MM.1S (cell line): ENCODE results near the gene PPP1R11.
"Not testable (repeated sequence)": the region's sequence is repeated elsewhere in the genome, so short reads cannot be mapped to it uniquely, and the experiment has no call there.

Experiments used
- DNase-seq: peaks from one replicate; pipeline ENCODE4 v3.0.0-alpha.2; 2015
- H2AFZ ChIP-seq: fragments of 300-600 bp; sonication (generic); 2 replicates; pipeline ENCODE4 v1.6.0; 2016; ENCODE audit warnings: antibody characterized with exemption, low read length
- H3F3A ChIP-seq: fragments of 300-600 bp; sonication (generic); 2 replicates; pipeline ENCODE4 v1.6.1; 2016; ENCODE audit warnings: mild to moderate bottlenecking, antibody characterized with exemption, low read length, moderate library complexity, mixed read lengths; ENCODE audit not compliant: insufficient read depth
- H3K27ac ChIP-seq: fragments of 300-600 bp; sonication (generic); 2 replicates; pipeline ENCODE4 v1.5.1; 2016; ENCODE audit warnings: mild to moderate bottlenecking, low read length
- H3K27me3 ChIP-seq: fragments of 300-600 bp; sonication (generic); replicated peaks from 2 replicates; pipeline ENCODE4 v1.6.0; 2016; ENCODE audit warnings: low read length; ENCODE audit not compliant: insufficient read depth
- H3K36me3 ChIP-seq: fragments of 300-600 bp; sonication (generic); replicated peaks from 2 replicates; pipeline ENCODE4 v1.6.1; 2016; ENCODE audit warnings: mild to moderate bottlenecking, low read length, mixed read lengths; ENCODE audit not compliant: insufficient read depth
- H3K4me1 ChIP-seq: fragments of 300-600 bp; sonication (generic); 2 replicates; pipeline ENCODE4 v1.6.1; 2016; ENCODE audit warnings: low read length, mixed read lengths
- H3K4me2 ChIP-seq: fragments of 300-600 bp; sonication (generic); 2 replicates; pipeline ENCODE4 v1.6.0; 2016; ENCODE audit warnings: low read depth, low read length
- H3K4me3 ChIP-seq: fragments of 300-600 bp; sonication (generic); 2 replicates; pipeline ENCODE4 v1.5.1; 2016; ENCODE audit warnings: low read length, mixed read lengths
- H3K79me2 ChIP-seq: fragments of 300-600 bp; sonication (generic); 2 replicates; pipeline ENCODE4 v1.6.1; 2016; ENCODE audit warnings: mixed run types, low read length, mixed read lengths
- H3K9ac ChIP-seq: fragments of 300-600 bp; sonication (generic); 2 replicates; pipeline ENCODE4 v1.6.1; 2016; ENCODE audit warnings: low read length, mixed read lengths
- H3K9me2 ChIP-seq: fragments of 300-600 bp; sonication (generic); replicated peaks from 2 replicates; pipeline ENCODE4 v1.6.1; 2016; ENCODE audit warnings: mild to moderate bottlenecking, low read length, mixed read lengths; ENCODE audit not compliant: insufficient read depth
- H3K9me3 ChIP-seq: fragments of 300-600 bp; sonication (generic); replicated peaks from 2 replicates; pipeline ENCODE4 v1.6.1; 2016; ENCODE audit warnings: mild to moderate bottlenecking, low read length, mixed read lengths; ENCODE audit not compliant: insufficient read depth
- H4K20me1 ChIP-seq: fragments of 300-600 bp; sonication (generic); 2 replicates; pipeline ENCODE4 v1.6.1; 2016; ENCODE audit warnings: mild to moderate bottlenecking, low read length, moderate library complexity, mixed read lengths; ENCODE audit not compliant: insufficient read depth
- EZH2 ChIP-seq: fragments of 300-600 bp; sonication (generic); optimal IDR thresholded peaks from 2 replicates; pipeline ENCODE3; 2017; ENCODE audit warnings: low read depth, mild to moderate bottlenecking, antibody characterized with exemption, low read length, mixed read lengths
- EZH2phosphoT487 ChIP-seq: fragments of 300-600 bp; sonication (generic); IDR thresholded peaks from 2 replicates; pipeline ENCODE4 v1.6.1; 2018; ENCODE audit warnings: antibody characterized with exemption, low read length
- TF ChIP-seq, protein P1 (sequence below): fragments of 300-600 bp; sonication (generic); IDR thresholded peaks from 2 replicates; pipeline ENCODE4 v1.5.1; 2016; ENCODE audit warnings: antibody characterized with exemption, low read length, mixed read lengths

PPP1R11 gene

DNA sequence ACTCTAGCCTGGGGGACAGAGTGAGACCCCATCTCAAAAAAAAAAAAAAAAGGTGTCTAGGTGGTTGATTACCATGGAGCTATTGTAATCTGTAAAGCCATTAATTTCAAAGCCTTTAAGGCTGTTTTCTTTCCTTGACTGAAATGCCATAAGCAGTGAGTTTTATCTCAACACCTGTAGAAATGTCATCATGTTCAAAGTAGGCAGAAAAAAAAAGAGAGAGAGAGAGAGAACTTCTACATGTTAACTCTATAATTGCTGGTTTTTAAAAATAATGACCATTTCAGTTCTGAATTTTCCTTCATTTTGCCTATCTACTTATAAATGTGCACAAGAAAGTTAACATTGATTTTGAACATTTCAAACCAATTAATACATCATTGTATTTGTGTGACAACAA, 35.6 kb upstream of the PPP1R11 start:
- Histone ChIP-seq H3K79me2 (no peaks in the 10 kb centered on the region), H3K4me1 (no peaks in the 10 kb centered on the region), H4K20me1 (no peaks in the 10 kb centered on the region), H3K27me3 (no peaks in the 10 kb centered on the region), H2AFZ (no peak overlapping the region), H3K4me3 (no peak overlapping the region), H3F3A (no peaks in the 10 kb centered on the region), H3K36me3 (no peaks in the 10 kb centered on the region), H3K9ac (no peak overlapping the region), H3K9me2 (no peaks in the 10 kb centered on the region), H3K4me2 (no peak overlapping the region), H3K27ac (no peak overlapping the region), H3K9me3 (no peaks in the 10 kb centered on the region)
- DNase-seq, result no peak
- no peak for TF ChIP-seq EZH2phosphoT487
- TF ChIP-seq EZH2, result no peak
- TF ChIP-seq, protein P1, sequence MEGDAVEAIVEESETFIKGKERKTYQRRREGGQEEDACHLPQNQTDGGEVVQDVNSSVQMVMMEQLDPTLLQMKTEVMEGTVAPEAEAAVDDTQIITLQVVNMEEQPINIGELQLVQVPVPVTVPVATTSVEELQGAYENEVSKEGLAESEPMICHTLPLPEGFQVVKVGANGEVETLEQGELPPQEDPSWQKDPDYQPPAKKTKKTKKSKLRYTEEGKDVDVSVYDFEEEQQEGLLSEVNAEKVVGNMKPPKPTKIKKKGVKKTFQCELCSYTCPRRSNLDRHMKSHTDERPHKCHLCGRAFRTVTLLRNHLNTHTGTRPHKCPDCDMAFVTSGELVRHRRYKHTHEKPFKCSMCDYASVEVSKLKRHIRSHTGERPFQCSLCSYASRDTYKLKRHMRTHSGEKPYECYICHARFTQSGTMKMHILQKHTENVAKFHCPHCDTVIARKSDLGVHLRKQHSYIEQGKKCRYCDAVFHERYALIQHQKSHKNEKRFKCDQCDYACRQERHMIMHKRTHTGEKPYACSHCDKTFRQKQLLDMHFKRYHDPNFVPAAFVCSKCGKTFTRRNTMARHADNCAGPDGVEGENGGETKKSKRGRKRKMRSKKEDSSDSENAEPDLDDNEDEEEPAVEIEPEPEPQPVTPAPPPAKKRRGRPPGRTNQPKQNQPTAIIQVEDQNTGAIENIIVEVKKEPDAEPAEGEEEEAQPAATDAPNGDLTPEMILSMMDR, result no peak

DNA sequence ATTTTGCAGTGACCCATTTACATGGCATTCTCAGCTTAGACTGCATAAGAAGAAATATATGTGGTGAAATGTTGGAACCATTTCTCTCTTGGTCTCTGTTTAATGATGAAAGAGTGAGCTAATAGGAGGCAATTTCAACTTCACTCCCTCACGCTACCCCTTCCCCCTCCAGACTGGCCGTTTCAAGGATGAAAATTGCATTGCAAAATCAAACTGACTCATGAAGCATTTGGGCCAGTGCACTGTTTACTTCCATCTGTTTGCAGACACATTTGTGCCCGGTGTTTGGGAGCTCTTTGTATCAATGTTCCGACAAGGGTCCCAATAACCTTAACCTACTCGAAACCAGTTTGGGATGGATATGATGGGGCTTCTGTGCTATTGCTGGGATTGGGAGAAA, 33.6 kb upstream of the PPP1R11 start:
- not testable (repeated sequence) for H3K9me3 ChIP-seq, H3K27ac ChIP-seq, H3K4me2 ChIP-seq, H3K9me2 ChIP-seq, H3K27me3 ChIP-seq, H3K4me1 ChIP-seq, H3F3A ChIP-seq, H3K4me3 ChIP-seq, H2AFZ ChIP-seq, H3K9ac ChIP-seq, H4K20me1 ChIP-seq, DNase-seq, H3K36me3 ChIP-seq, H3K79me2 ChIP-seq

DNA sequence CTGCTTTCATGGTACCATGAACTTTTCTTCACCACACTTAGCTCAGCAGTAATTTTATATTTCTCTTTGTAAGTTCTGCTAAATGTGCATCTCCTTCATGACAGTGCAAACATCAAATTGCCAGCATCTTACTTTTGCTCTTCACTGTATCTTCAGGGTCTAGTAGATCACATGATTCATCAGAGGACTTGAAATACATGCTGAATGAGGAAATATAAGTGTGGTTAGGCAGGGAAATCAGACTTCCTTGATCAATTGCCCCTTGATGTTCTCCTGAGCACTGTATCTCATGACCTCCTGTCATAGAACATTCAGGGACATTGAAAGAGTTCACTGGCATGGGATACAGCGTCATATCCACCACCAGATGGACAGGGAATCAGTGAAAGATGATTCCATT, 31.2 kb upstream of the PPP1R11 start:
- Histone ChIP-seq H3K9me3 (no peaks in the 10 kb centered on the region), H2AFZ (no peak overlapping the region), H3F3A (no peaks in the 10 kb centered on the region), H3K36me3 (no peaks in the 10 kb centered on the region), H3K4me3 (no peak overlapping the region), H3K27ac (no peak overlapping the region), H3K9ac (no peak overlapping the region), H3K27me3 (no peaks in the 10 kb centered on the region), H3K4me2 (no peak overlapping the region), H3K79me2 (no peaks in the 10 kb centered on the region), H4K20me1 (no peaks in the 10 kb centered on the region), H3K4me1 (no peaks in the 10 kb centered on the region), H3K9me2 (no peaks in the 10 kb centered on the region)
- TF ChIP-seq EZH2 (no peak), EZH2phosphoT487 (no peak)
- TF ChIP-seq, protein P1, result no peak
- no peak for DNase-seq

DNA sequence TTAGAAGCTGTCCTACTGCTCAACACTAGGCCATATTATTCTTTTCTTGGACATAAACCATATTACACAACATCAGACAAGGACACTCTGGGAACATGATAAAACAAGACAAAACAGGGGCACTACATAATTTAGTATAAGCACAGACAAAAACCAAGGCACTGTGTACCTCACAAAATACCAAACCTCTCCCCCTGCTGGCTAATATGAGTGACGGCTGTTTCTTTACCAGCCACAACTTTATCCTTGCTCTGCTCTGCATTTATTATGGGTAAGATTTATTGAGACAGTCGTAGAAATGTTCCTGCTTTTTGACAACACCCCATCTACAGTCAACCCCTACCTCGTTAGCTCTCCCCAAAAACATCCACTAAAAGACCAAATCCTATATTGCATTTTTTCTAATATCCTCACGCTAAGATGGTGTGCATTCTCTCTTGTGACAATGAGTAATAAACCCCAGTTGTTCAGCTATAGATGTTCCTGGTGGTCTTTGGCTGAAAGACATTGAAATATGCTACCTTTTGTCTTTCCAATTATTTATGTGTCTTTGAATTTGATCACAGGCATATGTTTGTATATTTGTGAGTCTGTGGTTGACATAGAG, 29.7 kb upstream of the PPP1R11 start:
- Histone ChIP-seq H3K9me2 (no peaks in the 10 kb centered on the region), H3K27ac (no peak overlapping the region), H3K79me2 (no peaks in the 10 kb centered on the region), H3K9ac (no peak overlapping the region), H3K27me3 (no peaks in the 10 kb centered on the region), H3K4me2 (no peak overlapping the region), H4K20me1 (no peaks in the 10 kb centered on the region), H3K4me1 (no peaks in the 10 kb centered on the region), H2AFZ (no peak overlapping the region), H3K4me3 (no peak overlapping the region), H3K36me3 (no peaks in the 10 kb centered on the region), H3F3A (no peaks in the 10 kb centered on the region), H3K9me3 (no peaks in the 10 kb centered on the region)
- TF ChIP-seq, protein P1, result peak; percentile 63
- TF ChIP-seq EZH2phosphoT487, result no peak
- peak; percentile 31 for DNase-seq
